ENCODE measurements around the gene RFC3. TPM values are rescaled to one million over a fixed set of nuclear protein-coding genes. Genes with fewer than 3 reads are reported as not detected.

Gene RFC3
- total and polyA plus RNA-seq, 8 donors: 8.0 to 27.3 (median 20.9) TPM

DNA sequence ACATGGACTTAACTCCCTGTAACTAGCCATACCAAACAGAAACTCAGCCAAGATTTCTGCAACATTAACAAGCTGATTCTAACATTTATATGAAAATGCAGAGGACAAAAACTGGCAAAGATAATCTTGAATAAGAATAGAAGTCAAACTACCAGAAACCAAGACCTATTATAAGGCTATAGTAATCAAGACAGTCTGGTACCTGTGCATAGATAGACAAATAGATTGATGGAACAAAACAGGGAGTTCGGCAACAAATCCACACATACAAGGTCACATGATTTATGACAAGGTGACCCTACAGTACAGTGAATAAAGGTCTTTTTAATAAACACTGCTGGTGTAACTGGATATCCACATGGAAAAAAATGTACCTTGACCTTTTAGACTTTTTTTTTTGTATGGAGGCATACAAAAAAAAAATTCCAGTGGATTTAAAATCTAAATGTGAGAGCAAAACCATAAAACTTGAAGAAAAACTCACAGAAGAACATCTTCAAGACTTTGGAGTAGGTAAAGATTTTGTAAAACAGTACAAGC is 2.9 kb upstream of the RFC3 start:
- TF ChIP-seq, protein P1, sequence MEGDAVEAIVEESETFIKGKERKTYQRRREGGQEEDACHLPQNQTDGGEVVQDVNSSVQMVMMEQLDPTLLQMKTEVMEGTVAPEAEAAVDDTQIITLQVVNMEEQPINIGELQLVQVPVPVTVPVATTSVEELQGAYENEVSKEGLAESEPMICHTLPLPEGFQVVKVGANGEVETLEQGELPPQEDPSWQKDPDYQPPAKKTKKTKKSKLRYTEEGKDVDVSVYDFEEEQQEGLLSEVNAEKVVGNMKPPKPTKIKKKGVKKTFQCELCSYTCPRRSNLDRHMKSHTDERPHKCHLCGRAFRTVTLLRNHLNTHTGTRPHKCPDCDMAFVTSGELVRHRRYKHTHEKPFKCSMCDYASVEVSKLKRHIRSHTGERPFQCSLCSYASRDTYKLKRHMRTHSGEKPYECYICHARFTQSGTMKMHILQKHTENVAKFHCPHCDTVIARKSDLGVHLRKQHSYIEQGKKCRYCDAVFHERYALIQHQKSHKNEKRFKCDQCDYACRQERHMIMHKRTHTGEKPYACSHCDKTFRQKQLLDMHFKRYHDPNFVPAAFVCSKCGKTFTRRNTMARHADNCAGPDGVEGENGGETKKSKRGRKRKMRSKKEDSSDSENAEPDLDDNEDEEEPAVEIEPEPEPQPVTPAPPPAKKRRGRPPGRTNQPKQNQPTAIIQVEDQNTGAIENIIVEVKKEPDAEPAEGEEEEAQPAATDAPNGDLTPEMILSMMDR (IDR thresholded peaks at IDR 0.05): no peak
- intact Hi-C loops (cut with DNase I): no loop called here
- no peak overlapping the region for H3K4me3 ChIP-seq
- H3K27me3 ChIP-seq: no peaks in the 10 kb centered on the region
- H3K9me3 ChIP-seq: no peaks in the 10 kb centered on the region
- no peak for ATAC-seq
- DNase-seq: no peak
- H3K4me1 ChIP-seq: peaks cover 0 to 9% of the 10 kb centered on the region in 2 donors
- H3K36me3 ChIP-seq: no peaks in the 10 kb centered on the region
- no peak overlapping the region for H3K27ac ChIP-seq

DNA sequence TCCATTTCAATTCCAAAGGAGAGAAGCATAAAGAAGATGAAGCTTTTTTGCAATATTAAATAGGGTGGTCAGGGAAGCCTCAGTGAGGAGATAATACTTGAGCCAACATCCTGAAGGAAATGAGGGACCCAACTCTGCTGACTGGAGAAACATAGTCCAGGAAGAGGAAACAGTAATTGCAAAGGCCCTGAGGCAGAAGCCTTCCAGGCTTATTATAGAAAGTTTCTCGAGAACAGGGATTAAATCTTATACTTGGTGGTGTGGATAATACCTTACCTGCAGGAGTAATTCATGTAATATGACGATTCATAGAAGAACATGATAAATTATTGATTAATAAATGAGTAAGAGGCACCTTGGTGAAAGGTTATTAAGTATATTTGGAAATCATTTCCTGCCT is 1.0 kb upstream of the RFC3 start:
- no peaks in the 10 kb centered on the region for H3K36me3 ChIP-seq
- no peaks in the 10 kb centered on the region for H3K9me3 ChIP-seq
- TF ChIP-seq, protein P1 (IDR thresholded peaks at IDR 0.05): no peak
- H3K27me3 ChIP-seq: no peaks in the 10 kb centered on the region
- DNase-seq (no peak), ATAC-seq (no peak)
- intact Hi-C loops (cut with DNase I): no loop called here
- no peak overlapping the region for H3K4me3 ChIP-seq
- H3K27ac ChIP-seq: no peak overlapping the region
- peaks cover 0 to 9% of the 10 kb centered on the region in 2 donors for H3K4me1 ChIP-seq

DNA sequence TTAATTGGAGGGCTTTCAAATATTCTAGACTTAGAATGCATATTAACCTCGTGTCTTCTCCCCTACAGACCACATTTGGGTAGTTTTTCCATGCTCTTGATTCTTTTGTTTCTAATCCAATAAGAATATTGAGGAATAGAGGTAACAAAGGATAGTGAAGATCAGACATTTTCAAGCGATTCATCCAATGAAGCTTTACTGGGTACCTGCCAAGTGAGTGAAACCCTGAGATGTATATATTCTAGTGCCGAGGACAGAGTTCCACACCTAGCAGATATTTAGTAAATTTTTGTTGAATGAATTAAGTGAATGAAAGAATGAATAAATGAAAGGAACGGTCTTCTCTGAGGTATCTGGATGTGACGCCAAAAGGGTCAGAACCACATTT is 442 bp upstream of the RFC3 start:
- DNase-seq (no peak), ATAC-seq (no peak)
- Histone ChIP-seq H3K27ac (peak overlapping the region; percentile 20 to 78), H3K4me1 (peaks cover 0 to 9% of the 10 kb centered on the region in 2 donors), H3K36me3 (no peaks in the 10 kb centered on the region), H3K27me3 (no peaks in the 10 kb centered on the region), H3K4me3 (peak overlapping the region; percentile 73 to 78), H3K9me3 (no peaks in the 10 kb centered on the region)
- TF ChIP-seq, protein P1 (IDR thresholded peaks at IDR 0.05): no peak
- intact Hi-C loops (cut with DNase I): no loop called here

DNA sequence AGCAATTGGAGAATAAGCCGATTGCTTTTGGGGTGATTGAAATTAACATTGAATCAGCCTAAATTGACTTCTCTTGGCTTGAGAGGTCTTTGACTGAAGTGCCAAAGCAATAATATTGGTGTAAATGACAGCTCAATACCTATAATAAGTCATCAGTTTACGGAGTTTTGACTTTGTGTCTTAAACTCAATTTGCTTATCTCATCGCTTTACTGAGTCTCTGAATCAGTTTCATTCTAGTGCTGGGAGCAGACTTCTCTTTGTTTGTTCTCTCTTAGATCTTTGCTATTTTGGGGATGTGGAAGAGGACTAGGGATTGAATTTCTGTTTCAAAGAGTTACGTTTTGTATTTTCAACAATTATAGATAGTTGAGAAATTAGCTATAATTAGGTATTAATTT is 7.1 kb downstream of the RFC3 start:
- Histone ChIP-seq H3K27ac (no peak overlapping the region), H3K4me1 (no peaks in the 10 kb centered on the region), H3K27me3 (no peaks in the 10 kb centered on the region), H3K4me3 (no peak overlapping the region), H3K36me3 (peaks cover 0 to 18% of the 10 kb centered on the region in 2 donors), H3K9me3 (no peaks in the 10 kb centered on the region)
- TF ChIP-seq, protein P1 (IDR thresholded peaks at IDR 0.05): no peak
- ATAC-seq: no peak
- DNase-seq: no peak
- intact Hi-C loops (cut with DNase I): no loop called here

DNA sequence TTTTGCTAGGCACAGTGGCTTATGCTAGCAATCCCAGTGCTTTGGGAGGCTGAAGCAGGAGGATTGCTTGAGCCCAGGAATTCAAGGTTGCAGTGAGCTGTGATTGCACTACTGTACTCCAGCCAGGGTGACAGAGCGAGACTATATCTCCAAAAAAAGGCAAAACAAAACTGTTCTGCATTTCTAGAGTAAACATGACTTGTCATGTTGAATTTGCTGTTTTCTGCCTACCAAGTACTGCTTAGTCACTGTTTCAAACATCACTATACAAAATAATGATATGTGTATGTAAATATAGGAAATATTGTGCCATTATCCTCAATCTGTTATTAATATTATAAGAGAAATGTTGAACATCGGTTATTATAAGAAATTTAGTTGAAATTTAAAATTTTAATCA is 9.2 kb downstream of the RFC3 start:
- TF ChIP-seq, protein P1 (IDR thresholded peaks at IDR 0.05): no peak
- Histone ChIP-seq H3K9me3 (no peaks in the 10 kb centered on the region), H3K27me3 (no peaks in the 10 kb centered on the region), H3K4me1 (no peaks in the 10 kb centered on the region), H3K36me3 (peaks cover 0 to 37% of the 10 kb centered on the region in 2 donors), H3K27ac (no peak overlapping the region), H3K4me3 (no peak overlapping the region)
- ATAC-seq (no peak), DNase-seq (no peak)
- intact Hi-C loops (cut with DNase I): no loop called here

Data from left lung (tissue), 10 donors.